DLD1 (cell line): ENCODE results near the gene AMH.
"Not testable (repeated sequence)": the region's sequence is repeated elsewhere in the genome, so short reads cannot be mapped to it uniquely, and the experiment has no call there.

Experiments
- in situ Hi-C: cut with HindIII; loops from 2 replicates; pipeline ENCODE4 v1.10.0; 2017; ENCODE audit warnings: low sequenced_read_pairs

Gene AMH

DNA sequence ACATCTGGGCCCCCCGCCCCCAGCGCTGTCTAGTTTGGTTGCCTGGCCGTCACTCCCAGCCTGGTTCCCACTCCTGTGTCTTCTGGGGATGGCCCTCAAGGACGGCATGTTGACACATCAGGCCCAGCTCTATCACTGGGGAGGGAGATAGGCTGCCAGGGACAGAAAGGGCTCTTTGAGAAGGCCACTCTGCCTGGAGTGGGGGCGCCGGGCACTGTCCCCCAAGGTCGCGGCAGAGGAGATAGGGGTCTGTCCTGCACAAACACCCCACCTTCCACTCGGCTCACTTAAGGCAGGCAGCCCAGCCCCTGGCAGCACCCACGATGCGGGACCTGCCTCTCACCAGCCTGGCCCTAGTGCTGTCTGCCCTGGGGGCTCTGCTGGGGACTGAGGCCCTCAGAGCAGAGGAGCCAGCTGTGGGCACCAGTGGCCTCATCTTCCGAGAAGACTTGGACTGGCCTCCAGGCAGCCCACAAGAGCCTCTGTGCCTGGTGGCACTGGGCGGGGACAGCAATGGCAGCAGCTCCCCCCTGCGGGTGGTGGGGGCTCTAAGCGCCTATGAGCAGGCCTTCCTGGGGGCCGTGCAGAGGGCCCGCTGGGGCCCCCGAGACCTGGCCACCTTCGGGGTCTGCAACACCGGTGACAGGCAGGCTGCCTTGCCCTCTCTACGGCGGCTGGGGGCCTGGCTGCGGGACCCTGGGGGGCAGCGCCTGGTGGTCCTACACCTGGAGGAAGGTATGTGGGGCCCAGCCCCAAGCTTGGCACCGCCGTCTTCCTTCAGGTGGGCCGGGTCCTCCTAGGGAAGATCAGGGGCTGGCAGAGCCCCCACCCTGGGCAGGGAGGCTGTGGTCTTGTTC, at the start of gene AMH:
Gene AMH, plus strand, starts transcription at position 314 of the 857 bp plus-strand sequence. Its CDS starts 10 bp downstream, at position 324.
- in situ Hi-C loops: no loop called here

DNA sequence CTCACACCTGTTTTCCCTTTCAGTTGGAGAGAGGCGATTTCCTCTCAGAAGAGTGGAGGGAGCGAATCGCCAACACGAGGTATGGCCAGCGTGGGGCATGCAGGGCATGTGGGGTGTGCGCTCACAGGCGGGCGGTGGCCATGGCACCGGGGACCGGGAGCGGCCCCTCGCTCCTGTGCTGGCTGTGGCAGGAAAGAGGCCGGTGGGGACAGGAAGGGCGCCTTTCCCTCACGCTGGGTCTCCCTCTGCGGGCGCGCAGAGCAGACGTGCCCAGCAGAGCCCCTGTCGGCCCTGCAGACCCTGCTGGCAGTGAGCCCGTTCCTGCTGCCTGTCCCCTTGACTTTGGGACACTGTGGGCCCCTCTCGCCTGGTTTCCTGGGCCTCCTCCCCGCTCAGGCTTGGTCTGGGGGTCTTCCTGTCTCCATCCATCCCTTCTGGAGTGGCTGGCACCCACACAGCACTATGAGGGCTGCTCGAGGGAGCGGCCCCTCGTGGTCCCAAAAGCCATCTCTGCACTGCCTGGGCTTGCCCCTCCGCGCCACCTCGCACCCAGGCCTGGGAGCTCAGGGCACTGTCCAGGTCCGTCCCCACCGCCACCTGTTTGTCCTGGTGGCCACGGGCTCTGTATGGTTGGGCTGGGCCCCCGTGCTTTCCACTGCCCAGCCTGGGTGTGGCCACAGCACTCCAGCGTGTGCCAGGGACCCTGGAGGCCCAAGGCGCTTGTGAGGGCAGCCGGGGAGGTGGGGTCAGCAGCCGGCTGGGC, 49.1 kb upstream of the AMH start:
- in situ Hi-C loops: no loop called here

DNA sequence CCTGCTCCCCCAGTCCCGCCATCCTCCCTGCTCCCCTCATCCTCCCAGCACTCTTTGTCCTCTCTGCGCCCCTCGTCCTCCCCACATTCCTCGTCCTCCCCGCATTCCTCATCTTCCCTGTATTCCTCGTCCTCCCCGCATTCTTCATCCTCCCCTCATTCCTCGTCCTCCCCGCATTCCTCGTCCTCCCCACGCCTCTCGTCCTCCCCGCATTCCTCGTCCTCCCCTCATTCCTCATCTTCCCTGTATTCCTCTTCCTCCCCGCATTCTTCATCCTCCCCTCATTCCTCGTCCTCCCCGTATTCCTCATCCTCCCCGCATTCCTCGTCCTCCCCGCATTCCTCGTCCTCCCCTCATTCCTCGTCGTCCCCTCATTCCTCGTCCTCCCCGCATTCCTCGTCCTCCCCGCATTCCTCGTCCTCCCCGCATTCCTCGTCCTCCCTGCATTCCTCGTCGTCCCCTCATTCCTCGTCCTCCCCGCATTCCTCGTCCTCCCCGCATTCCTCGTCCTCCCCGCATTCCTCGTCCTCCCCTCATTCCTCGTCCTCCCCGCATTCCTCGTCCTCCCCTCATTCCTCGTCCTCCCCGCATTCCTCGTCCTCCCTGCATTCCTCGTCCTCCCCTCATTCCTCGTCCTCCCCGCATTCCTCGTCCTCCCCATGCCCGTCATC, 48.4 kb upstream of the AMH start:
- in situ Hi-C loops: not testable (repeated sequence)

DNA sequence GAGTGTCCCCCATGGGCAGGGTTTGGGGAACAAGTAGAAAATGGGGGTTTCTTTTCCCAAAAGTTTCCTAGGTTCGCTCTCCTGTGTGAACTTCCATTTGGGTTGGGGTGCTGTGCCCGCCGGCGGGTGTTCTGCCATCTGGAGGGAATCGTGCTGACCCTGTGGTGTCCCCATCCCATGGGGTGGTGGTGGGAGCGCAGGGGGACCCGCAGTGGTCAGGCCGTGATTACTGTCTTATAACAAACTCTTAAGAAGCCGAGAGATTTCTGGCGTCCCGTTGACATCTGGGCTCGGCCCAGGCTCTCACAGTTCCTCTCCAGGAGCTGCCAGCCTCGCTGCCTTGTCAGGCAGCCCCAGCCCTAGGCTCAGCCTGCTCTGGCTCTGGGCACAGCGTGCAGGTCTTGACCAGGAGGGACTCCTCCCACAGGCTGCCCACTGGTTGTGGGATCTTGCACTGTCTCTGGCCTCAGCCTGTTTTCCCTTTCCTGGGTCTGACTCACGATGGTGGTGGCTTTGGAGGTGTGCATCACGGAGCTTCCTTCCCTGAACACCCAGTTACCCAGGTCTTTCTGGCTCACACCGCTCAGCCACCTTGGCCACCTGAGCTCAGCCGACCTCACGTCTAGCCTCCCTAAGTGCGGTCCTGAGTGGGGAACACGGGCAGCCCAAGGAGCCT, 47.5 kb upstream of the AMH start:
- in situ Hi-C loops: no loop called here

DNA sequence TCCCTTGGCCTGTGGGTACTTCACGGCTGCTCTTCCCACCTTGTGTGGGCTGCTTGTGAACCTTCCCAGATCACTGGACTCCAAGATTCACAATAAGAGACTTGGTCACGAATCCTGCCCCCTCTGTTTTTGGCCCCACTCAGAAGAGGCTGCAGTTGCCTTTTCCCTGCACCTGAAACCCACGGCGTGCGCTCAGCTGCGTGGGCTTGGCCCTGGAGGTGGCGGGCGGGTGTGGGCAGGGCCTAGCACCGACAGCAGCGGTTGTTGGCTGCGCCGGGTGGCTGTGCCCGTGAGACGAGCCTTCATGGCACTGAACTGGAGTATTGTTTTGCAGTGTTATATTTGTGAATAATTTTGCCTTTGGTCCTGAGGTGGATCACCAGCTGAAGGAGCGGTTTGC, 46.8 kb upstream of the AMH start:
- in situ Hi-C loops: no loop called here

DNA sequence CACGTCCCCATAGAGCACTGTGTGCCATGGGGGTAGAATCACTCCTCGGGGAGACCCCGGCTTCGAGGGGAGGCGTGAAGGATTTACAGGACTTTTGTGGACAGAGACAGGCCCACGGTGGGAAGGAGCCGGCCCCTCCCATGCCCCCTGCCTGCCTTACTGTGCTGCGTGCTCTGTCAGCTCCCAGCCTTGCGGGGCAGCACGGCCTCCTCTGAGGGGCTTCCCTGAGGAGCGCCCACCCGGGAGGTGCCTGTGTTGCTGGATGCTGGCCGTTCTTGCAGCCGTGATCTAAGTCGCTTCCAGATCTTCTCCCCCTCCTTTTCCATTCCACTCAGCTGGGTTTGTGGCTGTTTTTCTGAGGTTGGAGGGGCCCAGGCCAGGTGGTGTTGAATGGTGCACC, 42.1 kb upstream of the AMH start:
- in situ Hi-C loops: no loop called here

DNA sequence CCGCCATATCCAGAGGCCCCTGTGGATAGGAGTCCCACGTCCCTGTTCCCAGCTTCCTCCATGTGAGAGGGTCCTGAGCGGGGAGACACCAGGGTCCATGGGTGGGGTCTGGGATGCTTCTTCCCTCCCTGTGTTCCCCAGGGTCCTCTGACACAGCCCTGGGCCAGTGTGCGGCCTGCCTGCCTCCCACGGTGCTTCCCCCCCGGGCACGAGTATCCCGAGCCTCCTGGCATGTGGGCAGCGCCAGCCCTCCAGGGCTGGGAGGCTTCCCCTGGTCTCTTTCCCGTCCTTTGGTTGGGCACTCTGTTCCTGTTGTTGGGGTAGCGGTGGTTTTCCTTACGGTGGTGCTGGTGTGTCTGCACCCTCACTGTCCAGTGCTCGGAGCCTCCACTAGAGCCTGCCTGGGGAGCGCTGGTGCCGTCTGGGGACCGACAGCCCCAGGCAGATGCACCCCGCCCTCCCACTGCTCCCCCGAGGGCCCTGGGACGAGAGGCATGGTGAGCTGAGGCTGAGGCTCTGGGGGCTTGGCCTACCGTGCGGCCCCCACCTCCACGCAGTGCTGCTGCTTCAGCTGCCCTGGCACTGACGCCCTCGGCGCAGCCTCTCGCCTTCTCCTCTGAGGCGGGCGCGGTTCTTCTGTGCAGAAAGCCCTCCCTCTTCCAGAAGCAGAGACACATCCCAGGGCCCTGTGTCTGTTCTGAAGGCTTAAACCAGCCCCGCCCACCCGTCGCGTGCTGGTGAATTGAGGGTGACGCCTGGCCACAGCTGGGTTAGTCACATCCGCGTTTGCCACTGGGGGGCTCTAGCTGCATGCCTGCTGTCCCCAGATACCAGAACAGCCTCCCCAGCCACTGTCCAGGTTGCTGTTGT, 40.9 kb upstream of the AMH start:
- in situ Hi-C loops: no loop called here

DNA sequence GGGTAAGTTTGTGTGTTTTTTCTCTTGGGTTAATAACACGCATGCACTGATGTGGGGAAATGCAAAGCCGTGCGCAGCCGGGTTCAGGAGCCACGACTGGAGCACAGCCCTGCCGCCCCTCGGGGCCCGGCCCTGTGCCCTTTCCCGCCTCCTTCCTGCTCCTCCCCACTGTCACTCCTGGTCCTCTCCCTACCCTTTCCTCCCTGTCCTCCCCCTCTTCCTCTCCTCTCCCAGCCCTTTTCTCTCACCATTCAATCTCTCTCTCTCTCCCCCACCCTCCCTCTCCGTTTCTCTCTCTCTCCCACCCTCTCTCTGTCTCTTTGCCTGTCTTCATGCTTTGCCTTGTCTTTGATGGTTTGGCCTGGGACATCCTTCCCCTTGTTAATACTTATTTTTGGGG, 40.1 kb upstream of the AMH start:
- in situ Hi-C loops: no loop called here

DNA sequence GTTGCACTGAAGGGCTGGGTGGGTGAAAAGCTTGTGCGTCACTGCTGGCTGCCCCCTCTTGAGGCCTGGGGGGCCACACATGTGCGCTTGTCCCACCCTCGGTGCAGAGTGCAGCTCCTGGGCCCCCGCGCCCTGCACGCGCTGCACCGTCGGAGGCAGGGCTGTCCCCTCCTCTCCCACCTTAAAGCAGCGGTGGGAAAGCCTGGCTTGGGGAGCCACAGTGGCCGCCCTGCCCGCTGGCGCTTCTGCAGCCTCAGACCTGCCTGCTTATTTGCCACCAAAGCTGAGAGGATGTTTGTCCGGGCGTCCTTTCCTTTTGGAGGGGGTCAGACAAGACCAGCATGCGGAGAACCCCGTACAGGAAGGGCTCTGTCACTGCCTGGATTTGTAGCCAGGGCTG, 39.7 kb upstream of the AMH start:
- in situ Hi-C loops: no loop called here

DNA sequence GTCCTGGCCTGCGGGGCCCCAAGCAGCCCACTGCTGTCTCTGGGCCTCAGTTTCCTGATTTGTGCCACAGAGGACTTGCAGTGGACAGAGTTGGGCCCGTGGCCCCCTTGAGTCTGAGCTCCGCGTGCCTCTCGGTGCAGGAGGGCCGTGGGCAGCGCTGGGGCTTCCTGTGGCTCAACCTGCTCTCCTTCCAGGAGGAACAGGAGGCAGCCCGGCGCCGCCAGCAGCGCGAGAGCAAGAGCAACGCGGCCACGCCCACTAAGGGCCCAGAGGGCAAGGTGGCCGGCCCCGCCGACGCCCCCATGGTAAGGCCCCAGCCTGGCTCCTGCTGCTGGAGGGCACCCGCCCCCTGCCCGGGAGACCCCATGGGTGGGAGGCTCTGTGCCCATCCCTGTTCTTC, 38.9 kb upstream of the AMH start:
- in situ Hi-C loops: no loop called here

DNA sequence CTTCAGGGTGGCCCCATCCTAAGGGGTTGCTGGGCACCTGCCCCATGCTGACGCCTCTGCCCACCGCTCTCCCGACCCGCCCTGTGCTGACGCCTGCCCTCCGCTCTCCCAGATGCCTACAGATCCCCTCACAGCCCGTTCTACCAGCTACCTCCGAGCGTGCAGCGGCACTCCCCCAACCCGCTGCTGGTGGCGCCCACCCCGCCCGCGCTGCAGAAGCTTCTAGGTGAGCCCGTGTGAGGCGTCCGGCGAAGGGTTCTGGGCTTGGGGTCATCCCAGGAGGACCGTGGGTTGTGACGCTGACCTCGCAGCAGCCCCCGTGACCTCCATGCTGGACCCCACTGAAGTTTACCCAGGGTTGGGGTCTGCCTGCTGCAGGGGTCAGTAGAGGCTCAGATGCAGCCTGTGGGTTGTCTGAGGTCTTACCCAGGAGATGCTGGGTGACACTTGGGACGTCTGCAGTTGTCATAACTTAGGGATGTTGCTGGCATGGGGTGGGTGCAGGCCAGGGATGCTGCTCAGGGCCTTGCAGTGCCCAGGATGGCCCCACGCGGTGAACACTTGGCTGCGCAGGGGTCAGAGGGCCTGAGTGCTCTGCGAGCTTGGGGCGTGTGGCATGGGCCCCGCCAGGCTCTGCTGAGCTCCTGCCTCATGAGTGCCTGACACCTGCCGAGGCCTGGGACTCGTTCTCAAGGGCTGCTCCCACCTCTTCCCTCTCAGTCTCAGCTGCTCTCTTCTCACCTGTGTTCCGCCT, 38.0 kb upstream of the AMH start:
- in situ Hi-C loops: no loop called here

DNA sequence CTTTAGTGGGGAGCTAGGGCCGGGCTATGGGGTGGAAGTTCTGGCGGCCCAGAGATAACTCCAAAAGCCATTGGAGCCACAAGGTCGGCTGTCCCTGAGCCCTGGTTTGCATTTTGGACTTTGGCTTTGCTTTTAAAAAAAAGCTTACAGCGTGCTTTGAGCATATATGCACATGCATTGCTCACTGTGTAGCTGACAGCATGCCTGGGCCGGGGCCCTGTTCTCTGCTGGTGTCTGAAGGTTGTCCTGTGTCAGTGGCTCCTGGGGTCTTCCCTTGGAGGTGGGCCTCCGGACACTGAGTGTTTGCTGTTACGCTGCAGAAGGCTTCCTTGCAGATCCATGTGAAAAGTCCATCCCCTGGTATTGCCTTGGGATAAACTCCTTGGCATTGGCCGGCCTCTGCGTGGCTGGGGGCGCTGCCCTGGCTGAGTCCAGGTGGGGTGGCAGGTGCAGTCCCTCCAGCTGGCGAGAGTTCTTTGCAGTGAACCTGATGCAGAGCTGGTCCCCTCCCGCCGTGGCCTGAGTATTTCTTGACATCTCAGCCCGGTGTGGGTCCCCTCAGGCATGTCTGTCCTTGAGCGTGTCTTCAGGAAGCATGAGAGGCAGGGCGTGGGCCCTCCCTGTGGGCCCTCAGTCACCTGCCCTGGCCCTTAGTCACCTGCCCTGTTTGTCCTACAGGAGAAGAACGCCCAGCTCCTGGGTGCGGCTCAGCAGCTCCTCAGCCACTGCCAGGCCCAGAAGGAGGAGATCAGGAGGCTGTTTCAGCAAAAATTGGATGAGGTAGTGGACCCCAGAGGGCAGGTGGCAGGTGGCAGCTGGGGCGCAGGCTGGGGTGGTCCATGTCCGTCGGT, 36.0 kb upstream of the AMH start:
- in situ Hi-C loops: no loop called here

DNA sequence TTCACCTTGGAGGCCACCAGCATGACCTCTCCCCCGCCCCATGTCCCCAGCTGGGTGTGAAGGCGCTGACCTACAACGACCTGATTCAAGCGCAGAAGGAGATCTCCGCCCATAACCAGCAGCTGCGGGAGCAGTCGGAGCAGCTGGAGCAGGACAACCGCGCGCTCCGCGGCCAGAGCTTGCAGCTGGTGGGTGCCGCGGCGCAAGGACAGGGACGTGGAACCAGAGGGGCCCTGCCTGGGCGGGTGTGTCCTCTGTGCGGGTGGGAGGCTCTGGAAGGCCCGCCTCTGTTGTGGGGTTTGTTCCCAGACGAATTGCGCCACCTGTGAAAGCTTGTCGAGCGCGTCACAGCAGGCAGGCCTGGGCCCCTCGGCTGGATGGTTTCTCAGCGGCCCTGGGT, 35.3 kb upstream of the AMH start:
- in situ Hi-C loops: no loop called here

DNA sequence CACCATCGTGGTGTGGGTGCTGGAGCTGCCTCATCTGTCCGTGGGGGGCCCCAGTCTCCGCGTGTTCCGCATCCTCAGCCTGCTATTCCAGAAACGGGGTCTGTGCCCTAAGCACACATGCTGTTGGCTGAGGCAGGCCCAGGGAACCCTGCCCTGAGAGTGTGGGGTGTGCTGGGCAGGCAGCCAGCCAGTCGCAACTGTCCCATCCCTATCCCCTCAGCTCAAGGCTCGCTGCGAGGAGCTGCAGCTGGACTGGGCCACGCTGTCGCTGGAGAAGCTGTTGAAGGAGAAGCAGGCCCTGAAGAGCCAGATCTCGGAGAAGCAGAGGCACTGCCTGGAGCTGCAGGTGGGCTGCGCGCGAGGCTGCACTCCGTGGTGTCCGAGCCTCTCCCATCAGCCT, 34.9 kb upstream of the AMH start:
- in situ Hi-C loops: no loop called here

DNA sequence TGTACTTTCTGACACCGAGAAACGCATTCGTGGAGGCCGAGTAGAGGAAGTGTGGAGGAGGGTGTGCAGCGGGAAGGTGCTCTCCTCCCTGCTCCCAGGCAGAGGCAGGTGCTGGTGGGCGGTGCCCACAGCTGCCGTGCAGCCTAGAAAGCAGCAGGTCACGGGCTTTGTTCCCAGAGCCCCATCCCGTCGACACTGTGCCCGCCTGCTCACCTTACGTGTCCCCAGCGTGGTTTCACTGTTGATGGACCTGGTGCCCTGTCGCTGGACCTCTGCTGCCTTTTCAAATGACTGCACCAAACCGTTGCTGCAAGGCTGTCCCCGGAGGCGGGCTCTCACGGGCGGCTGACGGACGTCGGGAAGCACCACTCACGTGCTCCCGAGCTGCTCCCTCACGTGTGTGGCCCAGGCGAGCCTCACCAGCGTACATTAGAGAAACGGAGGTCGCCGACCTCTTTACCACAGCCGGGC, 33.8 kb upstream of the AMH start:
- in situ Hi-C loops: no loop called here

DNA sequence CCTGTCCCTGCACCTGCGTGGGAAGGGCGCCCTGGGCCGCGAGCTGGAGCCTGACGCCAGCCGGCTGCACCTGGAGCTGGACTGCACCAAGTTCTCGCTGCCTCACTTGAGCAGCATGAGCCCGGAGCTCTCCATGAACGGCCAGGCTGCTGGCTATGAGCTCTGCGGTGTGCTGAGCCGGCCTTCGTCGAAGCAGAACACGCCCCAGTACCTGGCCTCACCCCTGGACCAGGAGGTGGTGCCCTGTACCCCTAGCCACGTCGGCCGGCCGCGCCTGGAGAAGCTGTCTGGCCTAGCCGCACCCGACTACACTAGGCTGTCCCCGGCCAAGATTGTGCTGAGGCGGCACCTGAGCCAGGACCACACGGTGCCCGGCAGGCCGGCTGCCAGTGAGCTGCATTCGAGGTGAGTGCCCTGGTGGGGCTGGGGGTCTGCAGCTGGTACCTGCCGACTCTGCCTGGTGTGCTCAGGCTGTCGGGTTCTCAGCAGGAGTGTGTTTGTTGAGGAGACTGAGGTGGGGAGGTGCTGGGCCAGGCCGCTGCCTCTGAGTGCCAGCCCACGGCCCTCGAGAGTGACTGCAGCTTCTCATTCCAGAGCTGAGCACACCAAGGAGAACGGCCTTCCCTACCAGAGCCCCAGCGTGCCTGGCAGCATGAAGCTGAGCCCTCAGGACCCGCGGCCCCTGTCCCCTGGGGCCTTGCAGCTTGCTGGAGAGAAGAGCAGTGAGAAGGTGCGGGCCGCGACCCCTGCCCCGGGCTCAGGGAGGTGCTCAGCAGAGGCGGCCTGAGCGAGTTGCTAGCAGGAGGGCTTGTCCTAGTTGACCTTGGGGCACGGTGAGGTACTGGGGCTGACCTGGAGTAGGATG, 32.5 kb upstream of the AMH start:
- in situ Hi-C loops: no loop called here

DNA sequence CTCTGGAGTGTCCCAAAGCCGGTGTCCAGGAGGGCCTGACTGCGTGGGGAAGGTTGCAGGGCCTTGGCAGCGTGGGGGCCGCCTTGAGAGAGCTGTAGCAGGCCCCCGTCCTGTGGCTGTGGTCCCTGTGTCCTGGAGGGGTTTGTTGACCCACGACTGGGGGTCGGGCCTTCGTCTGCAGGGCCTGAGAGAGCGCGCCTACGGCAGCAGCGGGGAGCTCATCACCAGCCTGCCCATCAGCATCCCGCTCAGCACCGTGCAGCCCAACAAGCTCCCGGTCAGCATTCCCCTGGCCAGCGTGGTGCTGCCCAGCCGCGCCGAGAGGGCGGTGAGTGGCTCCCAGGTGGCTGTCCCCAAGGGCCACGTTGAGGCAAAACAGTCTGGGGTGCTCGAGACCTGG, 31.5 kb upstream of the AMH start:
- in situ Hi-C loops: no loop called here

DNA sequence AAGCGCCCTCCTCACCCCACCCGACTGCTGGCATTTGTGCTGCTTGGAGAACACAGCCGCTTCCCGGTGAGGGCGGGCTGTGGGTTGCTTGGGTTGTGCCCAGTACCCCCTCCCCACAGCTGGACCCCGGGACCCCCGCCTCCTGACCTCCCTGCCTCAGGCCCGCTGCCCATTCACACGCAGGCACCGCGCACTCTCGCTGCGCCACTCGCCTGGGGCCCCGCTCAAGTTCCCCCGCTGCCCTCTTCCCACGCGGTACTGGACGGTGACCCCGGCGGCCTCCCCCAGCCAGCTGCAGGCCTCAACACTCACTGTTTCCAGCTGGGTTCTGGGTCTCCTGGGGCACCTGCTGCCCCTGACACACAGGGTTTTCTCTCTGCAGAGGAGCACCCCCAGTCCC, 29.4 kb upstream of the AMH start:
- in situ Hi-C loops: no loop called here
